ENCODE data around the gene MBD4. TPM values are rescaled to one million over a fixed set of nuclear protein-coding genes. Genes with fewer than 3 reads are reported as not detected.

The MBD4 gene
- polyA plus RNA-seq, 3 donors = 25.6 to 31.5 (median 30.1) TPM

DNA sequence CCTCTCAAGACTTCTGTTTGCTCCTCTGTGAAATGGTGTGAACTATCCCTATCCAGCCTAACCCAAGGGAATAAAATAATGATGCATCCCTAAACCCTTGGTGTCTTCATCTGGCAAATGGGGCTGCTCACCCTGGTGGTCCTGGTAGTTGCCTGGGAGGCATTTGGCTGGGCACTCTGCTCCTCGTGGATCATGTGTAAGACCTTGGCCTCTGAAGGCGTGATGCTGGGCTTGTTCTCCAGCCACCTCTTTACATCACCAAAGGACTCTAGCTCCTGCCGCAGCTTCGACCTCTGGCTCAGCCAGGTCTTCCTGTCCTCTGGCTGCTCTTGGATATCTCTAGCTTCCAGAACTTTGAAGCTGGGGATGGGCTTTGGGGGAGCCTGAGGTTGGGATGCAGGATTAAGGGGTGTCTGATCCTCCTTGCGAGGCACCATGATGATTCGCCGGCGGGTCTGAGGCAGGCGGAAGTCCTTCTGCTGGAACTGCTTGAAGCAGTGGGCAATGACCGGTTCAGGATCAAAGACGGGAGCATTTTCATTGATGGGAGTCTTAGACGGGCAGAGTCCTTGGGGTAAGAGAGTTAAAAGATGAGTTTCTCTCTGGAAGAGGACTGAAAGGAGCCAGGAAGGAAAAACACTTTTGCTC is 18.4 kb downstream of the MBD4 start:
- intact Hi-C loops (cut with micrococcal nuclease) = no loop called here
- Histone ChIP-seq H3K27ac (ENCODE audit: low read depth in 1 of 2, low read length in 2 of 2) (no peak overlapping the region), H3K9me3 (replicated peaks in 1 of 2; ENCODE audit: control insufficient read depth in 1 of 2, insufficient read depth in 1 of 2, low read length in 2 of 2) (peaks cover 7 to 18% of the 10 kb centered on the region in 2 donors), H3K9ac (ENCODE audit: insufficient read depth, low read length, poor library complexity, severe bottlenecking) (no peak overlapping the region), H4K20me1 (ENCODE audit: insufficient read depth, low read length) (no peaks in the 10 kb centered on the region), H3K4me3 (replicated peaks in 1 of 3; ENCODE audit: low read depth in 2 of 3, low read length in 3 of 3) (no peak overlapping the region), H2AFZ (ENCODE audit: insufficient read depth, low read depth, low read length, poor library complexity, severe bottlenecking) (no peak overlapping the region), H3K79me2 (ENCODE audit: insufficient read depth, low read length) (no peaks in the 10 kb centered on the region), H3K27me3 (ENCODE audit: control insufficient read depth in 2 of 2, insufficient read depth in 2 of 2, low read length in 2 of 2) (no peaks in the 10 kb centered on the region), H3K4me2 (replicated peaks; ENCODE audit: extremely low read depth, low read length, poor library complexity, severe bottlenecking) (no peak overlapping the region), H3K4me1 (ENCODE audit: control insufficient read depth in 1 of 2, insufficient read depth in 2 of 2, low read length in 2 of 2) (peaks cover 8 to 9% of the 10 kb centered on the region in 2 donors), H3K36me3 (replicated peaks in 1 of 2; ENCODE audit: control insufficient read depth in 1 of 2, insufficient read depth in 2 of 2, low read length in 2 of 2) (no peaks in the 10 kb centered on the region)
- peaks cover 0 to 1% (median 0%) of the 10 kb centered on the region in 3 donors for H3K27me3 Mint-ChIP-seq (ENCODE audit: low read depth in 3 of 3)
- no peak overlapping the region for H3K4me3 Mint-ChIP-seq
- no peak for DNase-seq
- TF ChIP-seq, protein P1, sequence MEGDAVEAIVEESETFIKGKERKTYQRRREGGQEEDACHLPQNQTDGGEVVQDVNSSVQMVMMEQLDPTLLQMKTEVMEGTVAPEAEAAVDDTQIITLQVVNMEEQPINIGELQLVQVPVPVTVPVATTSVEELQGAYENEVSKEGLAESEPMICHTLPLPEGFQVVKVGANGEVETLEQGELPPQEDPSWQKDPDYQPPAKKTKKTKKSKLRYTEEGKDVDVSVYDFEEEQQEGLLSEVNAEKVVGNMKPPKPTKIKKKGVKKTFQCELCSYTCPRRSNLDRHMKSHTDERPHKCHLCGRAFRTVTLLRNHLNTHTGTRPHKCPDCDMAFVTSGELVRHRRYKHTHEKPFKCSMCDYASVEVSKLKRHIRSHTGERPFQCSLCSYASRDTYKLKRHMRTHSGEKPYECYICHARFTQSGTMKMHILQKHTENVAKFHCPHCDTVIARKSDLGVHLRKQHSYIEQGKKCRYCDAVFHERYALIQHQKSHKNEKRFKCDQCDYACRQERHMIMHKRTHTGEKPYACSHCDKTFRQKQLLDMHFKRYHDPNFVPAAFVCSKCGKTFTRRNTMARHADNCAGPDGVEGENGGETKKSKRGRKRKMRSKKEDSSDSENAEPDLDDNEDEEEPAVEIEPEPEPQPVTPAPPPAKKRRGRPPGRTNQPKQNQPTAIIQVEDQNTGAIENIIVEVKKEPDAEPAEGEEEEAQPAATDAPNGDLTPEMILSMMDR (IDR thresholded peaks at IDR 0.05) = no peak
- peaks cover 0 to 12% of the 10 kb centered on the region in 2 donors for H3K36me3 Mint-ChIP-seq
- 96% methylated on average over 11 of the region's 12 CpGs for WGBS (ENCODE audit: insufficient coverage)
- peaks cover 11 to 19% (median 16%) of the 10 kb centered on the region in 7 donors for H3K9me3 Mint-ChIP-seq
- peaks cover 12% of the 10 kb centered on the region for H3K4me1 Mint-ChIP-seq
- peak overlapping the region in 1 of 7 donors; percentile 57 for H3K27ac Mint-ChIP-seq

DNA sequence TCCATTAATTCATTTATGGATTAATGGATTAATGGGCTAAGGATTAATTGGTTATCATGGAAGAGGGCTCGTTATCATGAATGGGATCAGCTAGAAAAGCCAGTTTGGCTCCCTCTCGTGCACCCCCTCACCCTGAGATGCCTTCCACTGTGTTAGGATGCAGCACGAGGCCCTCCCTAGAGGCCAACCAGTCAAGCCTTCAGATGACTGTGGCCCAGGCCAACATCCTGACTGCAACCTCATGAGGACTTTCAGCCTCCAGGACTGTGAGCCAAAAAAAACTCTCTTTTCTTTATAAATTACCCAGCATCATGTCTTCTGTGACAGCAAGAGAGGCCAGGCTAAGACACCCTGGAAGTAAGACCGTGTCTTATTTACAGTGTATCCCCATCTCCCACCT is 20.3 kb downstream of the MBD4 start:
- no peak overlapping the region for H3K27ac Mint-ChIP-seq
- peaks cover 8 to 9% of the 10 kb centered on the region in 2 donors for H3K4me1 ChIP-seq (ENCODE audit: control insufficient read depth in 1 of 2, insufficient read depth in 2 of 2, low read length in 2 of 2)
- intact Hi-C loops (cut with micrococcal nuclease) = no loop called here
- DNase-seq = no peak
- no peaks in the 10 kb centered on the region for H3K36me3 ChIP-seq (replicated peaks in 1 of 2; ENCODE audit: control insufficient read depth in 1 of 2, insufficient read depth in 2 of 2, low read length in 2 of 2)
- H3K36me3 Mint-ChIP-seq = peaks cover 0 to 2% of the 10 kb centered on the region in 2 donors
- H3K4me1 Mint-ChIP-seq = peaks cover 10% of the 10 kb centered on the region
- TF ChIP-seq, protein P1 (IDR thresholded peaks at IDR 0.05) = no peak
- H3K79me2 ChIP-seq (ENCODE audit: insufficient read depth, low read length) = no peaks in the 10 kb centered on the region
- H3K4me2 ChIP-seq (replicated peaks; ENCODE audit: extremely low read depth, low read length, poor library complexity, severe bottlenecking) = no peak overlapping the region
- H3K27ac ChIP-seq (ENCODE audit: low read depth in 1 of 2, low read length in 2 of 2) = no peak overlapping the region
- H3K27me3 Mint-ChIP-seq (ENCODE audit: low read depth in 3 of 3) = peaks cover 0 to 1% (median 0%) of the 10 kb centered on the region in 3 donors
- no peak overlapping the region for H3K9ac ChIP-seq (ENCODE audit: insufficient read depth, low read length, poor library complexity, severe bottlenecking)
- H3K9me3 ChIP-seq (replicated peaks in 1 of 2; ENCODE audit: control insufficient read depth in 1 of 2, insufficient read depth in 1 of 2, low read length in 2 of 2) = peaks cover 0 to 6% of the 10 kb centered on the region in 2 donors
- peaks cover 2 to 8% (median 3%) of the 10 kb centered on the region in 7 donors for H3K9me3 Mint-ChIP-seq
- 97% methylated on average over 3 of the region's 4 CpGs for WGBS (ENCODE audit: insufficient coverage)
- H3K4me3 ChIP-seq (replicated peaks in 1 of 3; ENCODE audit: low read depth in 2 of 3, low read length in 3 of 3) = no peak overlapping the region
- no peak overlapping the region for H3K4me3 Mint-ChIP-seq
- H4K20me1 ChIP-seq (ENCODE audit: insufficient read depth, low read length) = no peaks in the 10 kb centered on the region
- no peak overlapping the region for H2AFZ ChIP-seq (ENCODE audit: insufficient read depth, low read depth, low read length, poor library complexity, severe bottlenecking)
- no peaks in the 10 kb centered on the region for H3K27me3 ChIP-seq (ENCODE audit: control insufficient read depth in 2 of 2, insufficient read depth in 2 of 2, low read length in 2 of 2)

Measured in CD14-positive monocyte (primary cell).